Progenitor cell of endocrine pancreas (in vitro differentiated cells): ENCODE measurements around the gene FAM163B. TPM values are rescaled to one million over a fixed set of nuclear protein-coding genes. Genes with fewer than 3 reads are reported as not detected.

Experiments
- DNase-seq: peaks from one replicate; pipeline ENCODE4 v3.0.0; 2021; ENCODE audit warnings: low spot score; ENCODE audit not compliant: unreplicated experiment
- H3K27ac Mint-ChIP-seq: 2 replicates; pipeline ENCODE4 v1.8.0; 2021; ENCODE audit warnings: mild to moderate bottlenecking, moderate library complexity, mixed read lengths
- H3K27me3 Mint-ChIP-seq: 2 replicates; pipeline ENCODE4 v1.8.0; 2021; ENCODE audit warnings: mixed read lengths
- H3K36me3 Mint-ChIP-seq: 2 replicates; pipeline ENCODE4 v1.8.0; 2022; ENCODE audit warnings: mixed read lengths; ENCODE audit not compliant: insufficient read depth
- H3K4me1 Mint-ChIP-seq: 2 replicates; pipeline ENCODE4 v1.8.0; 2021; ENCODE audit warnings: low read depth, mixed read lengths
- H3K4me3 Mint-ChIP-seq: 2 replicates; pipeline ENCODE4 v1.8.0; 2021; ENCODE audit warnings: low read depth, mild to moderate bottlenecking, moderate library complexity, mixed read lengths
- H3K9me3 Mint-ChIP-seq: 2 replicates; pipeline ENCODE4 v1.8.0; 2021; ENCODE audit warnings: low read depth, mixed read lengths
- total RNA-seq: library from RNA; stranded (reverse); gene quantifications from 2 replicates; pipeline ENCODE4 v1.2.1, GENCODE V29; 2021
- TF ChIP-seq, protein P1 (sequence below): fragments of 200-600 bp; sonication (generic); IDR thresholded peaks from one replicate; pipeline ENCODE4 v1.5.0; 2021; ENCODE audit warnings: antibody characterized with exemption, mild to moderate bottlenecking; ENCODE audit not compliant: unreplicated experiment

Gene FAM163B
- total RNA-seq, 1 donor from 2014 or later, result not detected

DNA sequence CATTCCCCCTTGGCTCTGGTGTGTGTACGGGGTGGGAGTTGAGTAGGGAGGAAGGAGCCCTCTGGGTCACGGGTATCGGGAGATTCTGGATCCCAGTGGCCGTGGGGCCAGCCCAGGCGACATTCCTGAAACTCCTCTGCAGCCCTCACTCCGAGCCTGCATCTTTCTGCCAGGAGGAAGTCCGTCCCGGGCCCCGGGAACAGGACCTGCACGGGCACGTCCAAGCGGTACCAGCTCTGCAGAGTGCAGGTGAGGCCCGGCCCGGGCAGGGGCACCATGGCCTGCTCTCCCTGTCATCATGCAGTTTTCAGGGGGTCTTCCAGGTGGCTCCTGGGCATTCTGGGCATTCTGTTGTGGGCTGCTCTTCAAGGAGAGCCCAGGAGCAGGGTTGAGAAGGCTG lies 71.0 kb downstream of the FAM163B start:
- H3K4me3 Mint-ChIP-seq, result no peak overlapping the region
- no peak overlapping the region for H3K27ac Mint-ChIP-seq

DNA sequence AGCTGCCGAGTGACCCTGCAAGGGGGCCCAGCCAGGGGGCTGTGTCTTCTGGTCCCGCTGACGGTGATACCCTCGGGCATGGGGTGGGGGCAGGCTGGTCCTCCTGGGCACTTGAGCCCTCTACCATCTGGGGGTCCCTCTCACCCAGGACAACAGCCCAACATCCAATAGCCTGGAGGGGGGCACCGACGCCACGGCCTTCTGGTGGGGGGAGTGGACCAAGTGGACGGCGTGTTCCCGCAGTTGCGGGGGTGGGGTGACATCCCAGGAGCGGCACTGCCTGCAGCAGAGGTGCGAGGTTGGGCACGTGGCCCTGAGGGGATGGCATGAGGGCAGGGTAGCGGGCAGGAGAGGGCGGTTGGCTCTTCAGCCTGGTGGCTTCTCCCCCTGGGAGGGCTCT lies 71.9 kb downstream of the FAM163B start:
- H3K4me3 Mint-ChIP-seq, result no peak overlapping the region
- H3K27ac Mint-ChIP-seq, result no peak overlapping the region
- H3K9me3 Mint-ChIP-seq, result no peaks in the 10 kb centered on the region
- no peaks in the 10 kb centered on the region for H3K36me3 Mint-ChIP-seq
- TF ChIP-seq, protein P1, sequence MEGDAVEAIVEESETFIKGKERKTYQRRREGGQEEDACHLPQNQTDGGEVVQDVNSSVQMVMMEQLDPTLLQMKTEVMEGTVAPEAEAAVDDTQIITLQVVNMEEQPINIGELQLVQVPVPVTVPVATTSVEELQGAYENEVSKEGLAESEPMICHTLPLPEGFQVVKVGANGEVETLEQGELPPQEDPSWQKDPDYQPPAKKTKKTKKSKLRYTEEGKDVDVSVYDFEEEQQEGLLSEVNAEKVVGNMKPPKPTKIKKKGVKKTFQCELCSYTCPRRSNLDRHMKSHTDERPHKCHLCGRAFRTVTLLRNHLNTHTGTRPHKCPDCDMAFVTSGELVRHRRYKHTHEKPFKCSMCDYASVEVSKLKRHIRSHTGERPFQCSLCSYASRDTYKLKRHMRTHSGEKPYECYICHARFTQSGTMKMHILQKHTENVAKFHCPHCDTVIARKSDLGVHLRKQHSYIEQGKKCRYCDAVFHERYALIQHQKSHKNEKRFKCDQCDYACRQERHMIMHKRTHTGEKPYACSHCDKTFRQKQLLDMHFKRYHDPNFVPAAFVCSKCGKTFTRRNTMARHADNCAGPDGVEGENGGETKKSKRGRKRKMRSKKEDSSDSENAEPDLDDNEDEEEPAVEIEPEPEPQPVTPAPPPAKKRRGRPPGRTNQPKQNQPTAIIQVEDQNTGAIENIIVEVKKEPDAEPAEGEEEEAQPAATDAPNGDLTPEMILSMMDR, result no peak
- no peak for DNase-seq
- H3K27me3 Mint-ChIP-seq, result peaks cover 34% of the 10 kb centered on the region
- no peaks in the 10 kb centered on the region for H3K4me1 Mint-ChIP-seq

More for the DNA sequence above, 71.0 kb downstream of the FAM163B start:
- DNase-seq, result no peak
- H3K9me3 Mint-ChIP-seq, result no peaks in the 10 kb centered on the region
- H3K4me1 Mint-ChIP-seq, result no peaks in the 10 kb centered on the region
- H3K36me3 Mint-ChIP-seq, result no peaks in the 10 kb centered on the region
- peaks cover 28% of the 10 kb centered on the region for H3K27me3 Mint-ChIP-seq
- TF ChIP-seq, protein P1, result no peak

DNA sequence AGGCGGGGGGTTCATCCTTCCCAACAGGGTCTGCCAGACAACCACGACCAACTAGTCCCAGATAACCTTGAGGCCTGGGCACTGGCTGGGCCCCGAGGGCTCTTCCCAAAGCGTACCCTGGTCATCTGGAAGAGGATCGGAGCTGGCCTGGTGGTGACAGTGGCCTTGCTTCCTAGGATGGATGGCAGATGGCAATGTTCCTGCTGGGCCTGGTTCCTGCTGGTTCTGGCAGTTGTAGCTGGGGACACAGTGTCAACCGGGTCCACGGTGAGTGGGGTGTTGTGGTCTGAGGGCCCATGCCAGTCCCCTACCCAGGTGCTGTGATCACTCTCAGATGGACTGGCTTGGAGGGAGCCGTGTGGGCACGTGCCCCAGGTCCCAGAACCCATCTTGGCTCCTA lies 72.7 kb downstream of the FAM163B start:
- H3K36me3 Mint-ChIP-seq, result no peaks in the 10 kb centered on the region
- TF ChIP-seq, protein P1, result no peak
- H3K4me1 Mint-ChIP-seq, result no peaks in the 10 kb centered on the region
- H3K9me3 Mint-ChIP-seq, result no peaks in the 10 kb centered on the region
- no peak for DNase-seq
- peaks cover 34% of the 10 kb centered on the region for H3K27me3 Mint-ChIP-seq
- no peak overlapping the region for H3K27ac Mint-ChIP-seq
- H3K4me3 Mint-ChIP-seq, result no peak overlapping the region

DNA sequence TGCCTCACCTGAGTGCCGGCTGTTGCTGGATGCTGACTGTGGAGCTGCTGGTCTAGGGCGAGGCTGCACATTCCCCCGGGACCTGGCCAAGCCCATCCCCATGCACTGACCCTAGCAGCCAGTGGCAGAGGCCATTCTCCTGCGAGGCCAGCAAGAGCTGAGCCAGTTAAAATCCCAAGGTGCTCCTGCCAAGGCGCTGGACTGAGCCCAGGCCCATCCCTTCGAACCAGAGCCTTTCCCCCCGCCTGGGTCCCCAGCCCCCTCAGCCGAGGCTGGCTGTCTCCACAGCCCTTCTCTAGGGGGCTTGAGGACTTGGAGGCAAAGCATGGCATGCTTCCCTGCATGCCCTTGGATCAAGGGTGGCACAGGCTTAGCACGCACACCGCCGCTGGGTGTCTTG lies 73.1 kb downstream of the FAM163B start:
- H3K27ac Mint-ChIP-seq, result no peak overlapping the region
- no peaks in the 10 kb centered on the region for H3K4me1 Mint-ChIP-seq
- peaks cover 34% of the 10 kb centered on the region for H3K27me3 Mint-ChIP-seq
- no peak overlapping the region for H3K4me3 Mint-ChIP-seq
- no peaks in the 10 kb centered on the region for H3K9me3 Mint-ChIP-seq
- TF ChIP-seq, protein P1, result no peak
- no peak for DNase-seq
- no peaks in the 10 kb centered on the region for H3K36me3 Mint-ChIP-seq

DNA sequence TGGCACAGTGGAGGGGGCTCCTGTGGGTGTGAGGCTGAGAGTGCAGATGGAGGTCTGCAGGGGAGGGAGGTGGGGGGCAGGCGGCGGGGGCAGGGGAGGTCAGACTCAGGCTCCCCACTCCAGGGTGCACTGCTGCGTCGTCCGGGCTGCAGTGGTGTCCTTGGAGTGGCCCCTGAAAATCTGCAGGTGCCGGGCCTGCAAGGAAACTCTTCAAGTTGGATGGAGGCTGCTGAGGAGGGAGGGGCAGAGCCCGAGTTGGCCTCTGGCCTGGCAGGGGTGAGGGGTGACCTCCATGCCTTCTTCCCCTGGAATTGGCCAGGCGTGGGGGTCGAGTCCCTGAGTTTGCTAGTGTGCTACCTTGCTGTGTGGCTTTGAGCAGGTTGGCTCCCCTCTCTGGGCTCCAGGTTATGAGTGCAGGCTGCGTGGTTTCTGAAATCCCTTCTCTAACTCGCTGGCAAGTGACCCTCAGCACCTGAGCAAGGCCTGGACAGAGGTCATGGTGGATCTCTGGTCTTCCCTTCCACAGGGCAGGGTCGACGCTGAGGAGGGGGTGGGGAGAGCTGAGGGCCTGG lies 73.8 kb downstream of the FAM163B start:
- no peaks in the 10 kb centered on the region for H3K36me3 Mint-ChIP-seq
- peaks cover 33% of the 10 kb centered on the region for H3K27me3 Mint-ChIP-seq
- TF ChIP-seq, protein P1, result no peak
- no peak for DNase-seq
- no peak overlapping the region for H3K4me3 Mint-ChIP-seq
- H3K27ac Mint-ChIP-seq, result no peak overlapping the region
- H3K9me3 Mint-ChIP-seq, result no peaks in the 10 kb centered on the region
- H3K4me1 Mint-ChIP-seq, result no peaks in the 10 kb centered on the region
